ENCODE results near the gene PTPRA.

The PTPRA gene

GRCh38 chr20:2973574-2973973 lies 100.3 kb downstream of the PTPRA start:
- no peak overlapping the region for H3K4me3 ChIP-seq (ENCODE audit: low read depth, low read length)
- no peaks in the 10 kb centered on the region for H3K9me3 ChIP-seq (ENCODE audit: control insufficient read depth, insufficient read depth, low read length)
- no peak overlapping the region for H3K27ac ChIP-seq (ENCODE audit: low read depth, low read length)
- no peaks in the 10 kb centered on the region for H3K4me1 ChIP-seq (ENCODE audit: control insufficient read depth, insufficient read depth, low read length)
- no peak overlapping the region for H3K9ac ChIP-seq (ENCODE audit: low read depth, low read length)
- peaks cover 13% of the 10 kb centered on the region for H3K36me3 ChIP-seq (ENCODE audit: control insufficient read depth, insufficient read depth, low read length)
- no peaks in the 10 kb centered on the region for H3K27me3 ChIP-seq (ENCODE audit: control insufficient read depth, insufficient read depth, low read length)

- no peaks in the 10 kb centered on the region for H3K27me3 ChIP-seq (ENCODE audit: control insufficient read depth, insufficient read depth, low read length)
- H3K27ac ChIP-seq (ENCODE audit: low read depth, low read length): no peak overlapping the region
Observed at GRCh38 chr20:2978519-2978918, 105.2 kb downstream of the PTPRA start.

GRCh38 chr20:2981646-2982045 lies 108.4 kb downstream of the PTPRA start:
- H3K4me3 ChIP-seq (ENCODE audit: low read depth, low read length): no peak overlapping the region
- no peaks in the 10 kb centered on the region for H3K27me3 ChIP-seq (ENCODE audit: control insufficient read depth, insufficient read depth, low read length)
- H3K36me3 ChIP-seq (ENCODE audit: control insufficient read depth, insufficient read depth, low read length): peaks cover 6% of the 10 kb centered on the region
- no peak overlapping the region for H3K9ac ChIP-seq (ENCODE audit: low read depth, low read length)
- no peaks in the 10 kb centered on the region for H3K9me3 ChIP-seq (ENCODE audit: control insufficient read depth, insufficient read depth, low read length)
- H3K27ac ChIP-seq (ENCODE audit: low read depth, low read length): no peak overlapping the region
- H3K4me1 ChIP-seq (ENCODE audit: control insufficient read depth, insufficient read depth, low read length): no peaks in the 10 kb centered on the region

More at GRCh38 chr20:2978519-2978918, 105.2 kb downstream of the PTPRA start:
- Histone ChIP-seq H3K36me3 (ENCODE audit: control insufficient read depth, insufficient read depth, low read length) (peaks cover 4% of the 10 kb centered on the region; the same call in 1 of the 2 replicates), H3K9ac (ENCODE audit: low read depth, low read length) (no peak overlapping the region), H3K9me3 (ENCODE audit: control insufficient read depth, insufficient read depth, low read length) (no peaks in the 10 kb centered on the region), H3K4me1 (ENCODE audit: control insufficient read depth, insufficient read depth, low read length) (no peaks in the 10 kb centered on the region), H3K4me3 (ENCODE audit: low read depth, low read length) (no peak overlapping the region)

- H3K36me3 ChIP-seq (ENCODE audit: control insufficient read depth, insufficient read depth, low read length): peaks cover 25% of the 10 kb centered on the region
- H3K9me3 ChIP-seq (ENCODE audit: control insufficient read depth, insufficient read depth, low read length): no peaks in the 10 kb centered on the region
- no peaks in the 10 kb centered on the region for H3K27me3 ChIP-seq (ENCODE audit: control insufficient read depth, insufficient read depth, low read length)
- H3K27ac ChIP-seq (ENCODE audit: low read depth, low read length): no peak overlapping the region
- no peak overlapping the region for H3K9ac ChIP-seq (ENCODE audit: low read depth, low read length)
- no peaks in the 10 kb centered on the region for H3K4me1 ChIP-seq (ENCODE audit: control insufficient read depth, insufficient read depth, low read length)
- no peak overlapping the region for H3K4me3 ChIP-seq (ENCODE audit: low read depth, low read length)
Observed at GRCh38 chr20:2983508-2983907, 110.2 kb downstream of the PTPRA start.

GRCh38 chr20:2984028-2984501 lies 110.8 kb downstream of the PTPRA start:
- H3K36me3 ChIP-seq (ENCODE audit: control insufficient read depth, insufficient read depth, low read length): peaks cover 30% of the 10 kb centered on the region
- no peak overlapping the region for H3K9ac ChIP-seq (ENCODE audit: low read depth, low read length)

GRCh38 chr20:2984956-2985661 lies 111.8 kb downstream of the PTPRA start:
- peaks cover 34% of the 10 kb centered on the region for H3K36me3 ChIP-seq (ENCODE audit: control insufficient read depth, insufficient read depth, low read length)
- H3K27ac ChIP-seq (ENCODE audit: low read depth, low read length): no peak overlapping the region
- H3K9ac ChIP-seq (ENCODE audit: low read depth, low read length): no peak overlapping the region

More at GRCh38 chr20:2984028-2984501, 110.8 kb downstream of the PTPRA start:
- H3K27ac ChIP-seq (ENCODE audit: low read depth, low read length): no peak overlapping the region
- H3K4me1 ChIP-seq (ENCODE audit: control insufficient read depth, insufficient read depth, low read length): no peaks in the 10 kb centered on the region
- no peaks in the 10 kb centered on the region for H3K9me3 ChIP-seq (ENCODE audit: control insufficient read depth, insufficient read depth, low read length)
- H3K4me3 ChIP-seq (ENCODE audit: low read depth, low read length): no peak overlapping the region
- no peaks in the 10 kb centered on the region for H3K27me3 ChIP-seq (ENCODE audit: control insufficient read depth, insufficient read depth, low read length)

GRCh38 chr20:2986466-2986865 lies 113.2 kb downstream of the PTPRA start:
- Histone ChIP-seq H3K4me1 (ENCODE audit: control insufficient read depth, insufficient read depth, low read length) (no peaks in the 10 kb centered on the region), H3K27ac (ENCODE audit: low read depth, low read length) (no peak overlapping the region), H3K4me3 (ENCODE audit: low read depth, low read length) (no peak overlapping the region), H3K36me3 (ENCODE audit: control insufficient read depth, insufficient read depth, low read length) (peaks cover 46% of the 10 kb centered on the region), H3K9me3 (ENCODE audit: control insufficient read depth, insufficient read depth, low read length) (no peaks in the 10 kb centered on the region), H3K9ac (ENCODE audit: low read depth, low read length) (no peak overlapping the region), H3K27me3 (ENCODE audit: control insufficient read depth, insufficient read depth, low read length) (no peaks in the 10 kb centered on the region)

More at GRCh38 chr20:2984956-2985661, 111.8 kb downstream of the PTPRA start:
- no peaks in the 10 kb centered on the region for H3K27me3 ChIP-seq (ENCODE audit: control insufficient read depth, insufficient read depth, low read length)
- H3K9me3 ChIP-seq (ENCODE audit: control insufficient read depth, insufficient read depth, low read length): no peaks in the 10 kb centered on the region
- no peak overlapping the region for H3K4me3 ChIP-seq (ENCODE audit: low read depth, low read length)
- no peaks in the 10 kb centered on the region for H3K4me1 ChIP-seq (ENCODE audit: control insufficient read depth, insufficient read depth, low read length)

- H3K4me1 ChIP-seq (ENCODE audit: control insufficient read depth, insufficient read depth, low read length): no peaks in the 10 kb centered on the region
- no peaks in the 10 kb centered on the region for H3K27me3 ChIP-seq (ENCODE audit: control insufficient read depth, insufficient read depth, low read length)
- H3K4me3 ChIP-seq (ENCODE audit: low read depth, low read length): no peak overlapping the region
- H3K9ac ChIP-seq (ENCODE audit: low read depth, low read length): no peak overlapping the region
- H3K9me3 ChIP-seq (ENCODE audit: control insufficient read depth, insufficient read depth, low read length): no peaks in the 10 kb centered on the region
- H3K27ac ChIP-seq (ENCODE audit: low read depth, low read length): no peak overlapping the region
- peaks cover 58% of the 10 kb centered on the region for H3K36me3 ChIP-seq (ENCODE audit: control insufficient read depth, insufficient read depth, low read length)
Observed at GRCh38 chr20:2987861-2988260, 114.6 kb downstream of the PTPRA start.

- Histone ChIP-seq H3K4me1 (ENCODE audit: control insufficient read depth, insufficient read depth, low read length) (no peaks in the 10 kb centered on the region), H3K36me3 (ENCODE audit: control insufficient read depth, insufficient read depth, low read length) (peaks cover 83% of the 10 kb centered on the region), H3K27me3 (ENCODE audit: control insufficient read depth, insufficient read depth, low read length) (no peaks in the 10 kb centered on the region), H3K4me3 (ENCODE audit: low read depth, low read length) (no peak overlapping the region), H3K9me3 (ENCODE audit: control insufficient read depth, insufficient read depth, low read length) (no peaks in the 10 kb centered on the region), H3K9ac (ENCODE audit: low read depth, low read length) (no peak overlapping the region), H3K27ac (ENCODE audit: low read depth, low read length) (no peak overlapping the region)
Observed at GRCh38 chr20:2991532-2991931, 118.3 kb downstream of the PTPRA start.

- Histone ChIP-seq H3K9ac (ENCODE audit: low read depth, low read length) (no peak overlapping the region), H3K27ac (ENCODE audit: low read depth, low read length) (no peak overlapping the region), H3K9me3 (ENCODE audit: control insufficient read depth, insufficient read depth, low read length) (no peaks in the 10 kb centered on the region), H3K36me3 (ENCODE audit: control insufficient read depth, insufficient read depth, low read length) (peaks cover 66% of the 10 kb centered on the region), H3K4me3 (ENCODE audit: low read depth, low read length) (no peak overlapping the region), H3K27me3 (ENCODE audit: control insufficient read depth, insufficient read depth, low read length) (no peaks in the 10 kb centered on the region), H3K4me1 (ENCODE audit: control insufficient read depth, insufficient read depth, low read length) (no peaks in the 10 kb centered on the region)
Observed at GRCh38 chr20:2993250-2993649, 120.0 kb downstream of the PTPRA start.

- no peak overlapping the region for H3K27ac ChIP-seq (ENCODE audit: low read depth, low read length)
- H3K9ac ChIP-seq (ENCODE audit: low read depth, low read length): no peak overlapping the region
- peaks cover 52% of the 10 kb centered on the region for H3K36me3 ChIP-seq (ENCODE audit: control insufficient read depth, insufficient read depth, low read length)
- H3K9me3 ChIP-seq (ENCODE audit: control insufficient read depth, insufficient read depth, low read length): no peaks in the 10 kb centered on the region
- H3K4me3 ChIP-seq (ENCODE audit: low read depth, low read length): no peak overlapping the region
- no peaks in the 10 kb centered on the region for H3K4me1 ChIP-seq (ENCODE audit: control insufficient read depth, insufficient read depth, low read length)
- no peaks in the 10 kb centered on the region for H3K27me3 ChIP-seq (ENCODE audit: control insufficient read depth, insufficient read depth, low read length)
Observed at GRCh38 chr20:2995796-2996195, 122.5 kb downstream of the PTPRA start.
